ENCODE results near the gene MINDY4B.

Gene MINDY4B

DNA sequence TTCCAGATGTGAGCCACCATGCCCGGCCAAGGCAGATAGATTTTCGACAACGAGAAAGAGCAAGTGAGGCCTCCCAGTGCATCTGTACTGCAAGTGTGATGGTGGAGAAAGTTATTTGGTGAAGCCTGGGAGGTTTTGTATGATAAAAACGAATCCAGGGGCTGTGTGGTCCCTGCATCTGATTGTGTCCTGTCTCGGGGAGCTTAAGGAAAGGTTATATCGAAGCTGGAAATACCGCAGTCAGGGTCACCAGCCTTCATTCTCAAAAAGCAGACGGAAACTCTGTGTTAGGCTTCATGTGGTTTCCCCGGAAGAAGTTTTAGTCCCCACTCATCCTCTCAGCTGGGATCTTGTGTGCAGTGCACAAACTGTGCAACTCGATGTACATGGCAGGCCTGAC lies 3.4 kb downstream of the MINDY4B start:
- DNase-seq (ENCODE audit: insufficient read length, low spot score) (no peak), FAIRE-seq (no peak)
- TF ChIP-seq, protein P1, sequence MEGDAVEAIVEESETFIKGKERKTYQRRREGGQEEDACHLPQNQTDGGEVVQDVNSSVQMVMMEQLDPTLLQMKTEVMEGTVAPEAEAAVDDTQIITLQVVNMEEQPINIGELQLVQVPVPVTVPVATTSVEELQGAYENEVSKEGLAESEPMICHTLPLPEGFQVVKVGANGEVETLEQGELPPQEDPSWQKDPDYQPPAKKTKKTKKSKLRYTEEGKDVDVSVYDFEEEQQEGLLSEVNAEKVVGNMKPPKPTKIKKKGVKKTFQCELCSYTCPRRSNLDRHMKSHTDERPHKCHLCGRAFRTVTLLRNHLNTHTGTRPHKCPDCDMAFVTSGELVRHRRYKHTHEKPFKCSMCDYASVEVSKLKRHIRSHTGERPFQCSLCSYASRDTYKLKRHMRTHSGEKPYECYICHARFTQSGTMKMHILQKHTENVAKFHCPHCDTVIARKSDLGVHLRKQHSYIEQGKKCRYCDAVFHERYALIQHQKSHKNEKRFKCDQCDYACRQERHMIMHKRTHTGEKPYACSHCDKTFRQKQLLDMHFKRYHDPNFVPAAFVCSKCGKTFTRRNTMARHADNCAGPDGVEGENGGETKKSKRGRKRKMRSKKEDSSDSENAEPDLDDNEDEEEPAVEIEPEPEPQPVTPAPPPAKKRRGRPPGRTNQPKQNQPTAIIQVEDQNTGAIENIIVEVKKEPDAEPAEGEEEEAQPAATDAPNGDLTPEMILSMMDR (IDR thresholded peaks at IDR 0.05; ENCODE audit: insufficient read depth, missing control alignments) = no peak

GRCh38 chr3:150899141-150899540 lies 6.1 kb downstream of the MINDY4B start:
- no peak for FAIRE-seq
- TF ChIP-seq, protein P1 (IDR thresholded peaks at IDR 0.05; ENCODE audit: insufficient read depth, missing control alignments) = no peak
- no peak for DNase-seq (ENCODE audit: insufficient read length, low spot score)

GRCh38 chr3:150898046-150898754 lies 7.0 kb downstream of the MINDY4B start:
- TF ChIP-seq, protein P1 (IDR thresholded peaks at IDR 0.05; ENCODE audit: insufficient read depth, missing control alignments) = no peak
- DNase-seq (ENCODE audit: insufficient read length, low spot score) (no peak), FAIRE-seq (no peak)

DNA sequence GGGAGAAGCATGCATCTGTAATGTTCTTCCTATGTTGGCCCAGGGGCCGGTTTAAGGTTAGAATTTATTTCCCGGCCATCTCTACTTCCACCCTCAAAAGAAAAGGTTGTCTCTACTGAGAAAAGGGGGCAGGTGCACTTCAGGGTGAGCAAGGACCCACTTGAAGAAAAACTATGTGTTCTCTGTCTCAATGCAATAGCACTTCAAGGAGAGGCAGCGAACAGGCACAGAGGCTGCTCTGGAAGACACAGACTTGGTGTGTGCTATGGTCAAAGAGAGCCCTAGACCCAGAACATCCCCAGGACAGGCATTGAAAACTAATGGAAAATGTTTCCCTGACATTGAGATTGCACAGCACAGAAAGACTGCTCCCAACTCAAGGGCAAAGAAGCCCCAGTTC lies 7.6 kb downstream of the MINDY4B start:
- TF ChIP-seq, protein P1 (IDR thresholded peaks at IDR 0.05; ENCODE audit: insufficient read depth, missing control alignments) = no peak
- no peak for DNase-seq (ENCODE audit: insufficient read length, low spot score)
- FAIRE-seq = no peak

DNA sequence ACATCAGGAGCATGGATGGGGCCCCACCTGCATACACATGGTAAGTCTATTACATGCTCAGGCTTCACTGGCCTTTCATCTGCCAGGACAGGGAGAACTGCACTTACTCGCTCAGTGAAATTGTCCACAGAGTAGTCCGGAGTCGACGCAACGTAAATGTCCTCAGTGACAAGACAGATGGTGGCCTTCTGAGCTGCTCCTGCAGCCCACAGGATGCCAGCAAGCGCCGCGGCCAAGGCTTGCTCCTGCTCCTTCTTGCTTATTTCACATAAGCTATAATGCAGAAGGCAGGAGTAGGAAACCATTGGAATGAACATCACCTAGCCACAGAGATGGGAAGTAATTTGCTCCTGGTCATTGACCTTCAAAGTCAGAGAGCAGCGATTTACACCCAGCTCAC lies 14.4 kb downstream of the MINDY4B start:
- no peak for DNase-seq (ENCODE audit: insufficient read length, low spot score)
- FAIRE-seq = no peak
- TF ChIP-seq, protein P1 (IDR thresholded peaks at IDR 0.05; ENCODE audit: insufficient read depth, missing control alignments) = no peak

DNA sequence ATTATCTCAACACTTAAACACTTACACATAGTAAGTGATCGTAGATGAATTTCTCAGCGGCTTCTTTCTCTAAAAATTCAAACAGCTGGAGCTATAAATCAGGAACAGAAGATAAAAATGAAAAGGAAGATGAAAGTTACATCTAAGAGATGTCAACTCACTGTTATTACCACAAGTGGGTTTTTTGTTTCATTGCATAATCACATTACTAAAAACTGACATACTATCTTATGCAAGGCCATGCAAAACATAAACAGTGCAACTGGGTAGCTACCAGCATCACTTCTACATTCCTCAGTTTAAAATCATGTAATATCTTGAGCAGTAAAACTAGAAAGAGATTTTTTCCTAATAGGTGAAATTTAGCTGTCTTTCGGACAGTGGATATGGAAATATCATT lies 14.9 kb downstream of the MINDY4B start:
- FAIRE-seq (no peak), DNase-seq (ENCODE audit: insufficient read length, low spot score) (no peak)
- TF ChIP-seq, protein P1 (IDR thresholded peaks at IDR 0.05; ENCODE audit: insufficient read depth, missing control alignments) = no peak

DNA sequence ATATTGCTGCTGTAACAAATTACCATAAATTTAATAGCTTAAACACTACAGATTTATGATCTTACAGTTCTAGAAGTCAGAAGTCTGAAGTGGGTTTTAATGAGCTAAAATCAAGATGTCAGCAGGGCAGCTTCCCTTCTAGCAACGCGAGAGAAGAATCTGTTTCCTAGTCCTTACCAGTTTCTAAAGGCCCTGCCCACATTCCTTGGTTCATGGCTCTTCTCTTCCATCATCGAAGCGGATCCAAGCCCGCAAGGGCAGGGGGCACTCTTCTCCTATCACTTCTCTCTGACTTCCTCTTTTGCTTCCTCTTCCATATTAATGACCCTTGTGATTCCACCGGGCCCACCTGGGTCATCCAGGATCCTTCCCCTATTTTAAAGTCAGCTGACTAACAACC lies 16.1 kb downstream of the MINDY4B start:
- TF ChIP-seq, protein P1 (IDR thresholded peaks at IDR 0.05; ENCODE audit: insufficient read depth, missing control alignments) = no peak
- DNase-seq (ENCODE audit: insufficient read length, low spot score) (no peak), FAIRE-seq (no peak)

Data from D721Med (cell line).